ENCODE data around the gene CHST12. TPM values are rescaled to one million over a fixed set of nuclear protein-coding genes. Genes with fewer than 3 reads are reported as not detected.

Gene CHST12
- total RNA-seq, 1 donor from 2014 or later, result 1.9 TPM

Small RNA genes within 50 kb of the gene (small RNA-seq; reads per million reads assigned to genes)
- not detected for gene AC004840.2

Other genes with a start within 250 kb of the CHST12 start
- 24.2 TPM for gene MAD1L1, start 170.7 kb upstream of the CHST12 start, total RNA-seq
- gene MRM2, start 161.4 kb upstream of the CHST12 start, total RNA-seq, result 15.0 TPM
- 13.7 TPM for gene NUDT1, start 161.4 kb upstream of the CHST12 start, total RNA-seq
- gene SNX8, start 89.2 kb upstream of the CHST12 start, total RNA-seq, result 13.4 TPM
- 63.0 TPM for gene EIF3B, start 48.8 kb upstream of the CHST12 start, total RNA-seq
- gene GRIFIN, start 72.8 kb downstream of the CHST12 start, total RNA-seq, result not detected
- 8.7 TPM for gene LFNG, start 116.2 kb downstream of the CHST12 start, total RNA-seq
- 15.6 TPM for gene BRAT1, start 151.9 kb downstream of the CHST12 start, total RNA-seq
- 22.3 TPM for gene IQCE, start 155.4 kb downstream of the CHST12 start, total RNA-seq
- 31.5 TPM for gene TTYH3, start 228.4 kb downstream of the CHST12 start, total RNA-seq